LNCaP clone FGC (cell line): Measurements from ENCODE around the gene WNT4.

Experiments
- DNase-seq: peaks from one replicate; pipeline ENCODE4 v3.0.0-alpha.2; 2011; ENCODE audit warnings: low read depth
- H3K4me3 ChIP-seq: 2 replicates; pipeline ENCODE4 v1.5.1; 2011; ENCODE audit warnings: mild to moderate bottlenecking, low read depth, low read length, control low read depth
- TF ChIP-seq, protein P1 (sequence below): IDR thresholded peaks from 2 replicates; pipeline ENCODE4 v1.5.1; 2012; ENCODE audit warnings: mild to moderate bottlenecking; ENCODE audit not compliant: control insufficient read depth, insufficient read depth; ENCODE audit errors: extremely low read depth

The WNT4 gene

DNA sequence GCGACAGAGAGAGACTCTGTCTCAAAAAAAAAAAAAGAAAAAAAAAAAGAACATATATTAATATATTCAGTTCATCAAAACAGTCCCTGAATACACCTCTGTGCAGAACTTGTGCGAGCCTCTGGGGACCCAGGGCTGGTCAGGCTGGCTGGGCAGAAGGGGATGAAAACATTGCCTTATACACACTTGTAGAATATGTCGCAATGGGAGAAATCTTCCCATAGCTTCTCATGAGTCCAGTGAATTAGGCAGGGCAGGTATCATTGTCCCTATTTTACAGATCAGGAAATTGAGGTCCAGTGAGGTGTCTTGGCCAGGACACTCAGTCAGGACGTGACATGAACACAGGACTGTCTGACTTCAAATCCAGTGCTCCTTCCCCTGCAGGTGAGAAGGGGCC lies 12.6 kb upstream of the WNT4 start:
- no peak for DNase-seq
- TF ChIP-seq, protein P1, sequence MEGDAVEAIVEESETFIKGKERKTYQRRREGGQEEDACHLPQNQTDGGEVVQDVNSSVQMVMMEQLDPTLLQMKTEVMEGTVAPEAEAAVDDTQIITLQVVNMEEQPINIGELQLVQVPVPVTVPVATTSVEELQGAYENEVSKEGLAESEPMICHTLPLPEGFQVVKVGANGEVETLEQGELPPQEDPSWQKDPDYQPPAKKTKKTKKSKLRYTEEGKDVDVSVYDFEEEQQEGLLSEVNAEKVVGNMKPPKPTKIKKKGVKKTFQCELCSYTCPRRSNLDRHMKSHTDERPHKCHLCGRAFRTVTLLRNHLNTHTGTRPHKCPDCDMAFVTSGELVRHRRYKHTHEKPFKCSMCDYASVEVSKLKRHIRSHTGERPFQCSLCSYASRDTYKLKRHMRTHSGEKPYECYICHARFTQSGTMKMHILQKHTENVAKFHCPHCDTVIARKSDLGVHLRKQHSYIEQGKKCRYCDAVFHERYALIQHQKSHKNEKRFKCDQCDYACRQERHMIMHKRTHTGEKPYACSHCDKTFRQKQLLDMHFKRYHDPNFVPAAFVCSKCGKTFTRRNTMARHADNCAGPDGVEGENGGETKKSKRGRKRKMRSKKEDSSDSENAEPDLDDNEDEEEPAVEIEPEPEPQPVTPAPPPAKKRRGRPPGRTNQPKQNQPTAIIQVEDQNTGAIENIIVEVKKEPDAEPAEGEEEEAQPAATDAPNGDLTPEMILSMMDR, result no peak
- H3K4me3 ChIP-seq, result no peak overlapping the region

DNA sequence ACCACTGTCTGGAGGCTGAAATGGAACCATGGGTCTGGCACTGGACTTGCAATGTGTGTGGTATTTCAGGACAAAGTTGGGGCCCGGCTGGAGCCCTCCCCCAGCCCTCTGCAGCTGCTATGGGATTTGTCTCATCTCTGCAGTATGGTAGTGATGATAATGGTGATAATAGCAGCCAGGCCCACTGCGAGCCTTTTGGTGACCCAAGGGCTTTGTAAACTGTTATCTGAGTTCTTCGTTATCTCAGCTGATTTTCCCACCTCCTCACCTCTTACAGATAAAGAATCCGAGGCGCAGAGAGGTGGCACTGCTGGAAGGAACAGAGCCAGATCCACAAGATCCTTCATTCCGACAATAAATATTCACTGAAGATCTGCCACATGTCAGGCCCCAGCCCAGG lies 11.7 kb upstream of the WNT4 start:
- TF ChIP-seq, protein P1, result no peak
- DNase-seq, result no peak
- H3K4me3 ChIP-seq, result no peak overlapping the region

DNA sequence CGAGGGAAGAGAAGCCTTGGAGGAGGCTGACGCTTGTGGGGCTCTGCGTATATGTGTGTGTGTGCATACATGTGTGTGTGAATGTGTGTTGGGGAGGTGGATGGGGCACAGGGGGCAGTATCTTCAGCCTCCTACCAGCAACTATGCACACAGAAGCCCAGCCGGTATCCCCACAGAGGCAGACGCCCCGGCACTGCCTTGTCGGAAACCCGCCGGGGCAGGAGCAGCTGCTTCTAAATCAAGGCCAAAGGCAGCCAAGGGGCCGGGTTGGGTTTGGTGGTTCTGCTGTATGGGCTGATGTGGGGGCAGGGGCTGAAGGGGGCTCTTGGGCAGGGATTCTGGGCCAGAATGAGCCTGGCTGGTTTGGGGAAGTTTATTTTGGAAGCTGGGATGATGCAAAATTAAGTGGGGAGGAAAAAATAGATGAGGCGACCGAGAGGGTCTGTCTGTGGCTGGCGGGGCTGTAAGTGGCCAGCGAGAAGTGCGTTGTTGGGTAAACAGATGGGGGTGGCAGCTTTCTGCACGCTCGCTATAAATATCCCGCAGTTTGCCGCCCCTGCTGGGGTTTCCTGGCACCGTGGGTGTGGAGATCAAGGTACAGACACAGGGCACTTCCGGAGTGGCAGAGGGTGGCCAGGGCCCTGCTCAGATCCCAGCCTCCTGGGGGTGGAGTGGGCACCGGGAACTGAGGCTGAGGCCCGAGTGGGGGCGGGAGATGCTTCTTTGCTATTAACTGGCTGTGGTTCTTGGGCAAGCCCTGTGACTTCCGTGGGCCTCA lies 11.0 kb upstream of the WNT4 start:
- no peak overlapping the region for H3K4me3 ChIP-seq
- TF ChIP-seq, protein P1, result no peak
- no peak for DNase-seq

DNA sequence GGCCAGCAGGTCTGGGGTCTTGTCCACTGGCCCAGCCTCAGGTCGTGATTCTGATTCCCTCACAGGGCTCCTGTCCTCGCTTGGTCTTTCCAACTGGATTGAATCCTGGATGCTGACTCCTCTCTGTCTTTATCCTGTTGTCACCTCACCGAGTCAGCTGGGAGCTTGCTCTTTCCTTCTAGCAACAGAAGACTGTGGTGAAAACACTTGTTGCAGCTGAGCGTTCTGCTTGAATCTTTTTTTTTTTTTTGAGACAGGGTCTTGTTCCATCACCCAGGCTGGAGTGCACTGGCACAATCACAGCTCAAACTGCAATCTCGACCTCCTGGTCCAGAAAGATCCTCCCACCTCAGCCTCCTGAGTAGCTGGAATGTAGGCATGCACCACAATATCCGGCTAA lies 8.0 kb upstream of the WNT4 start:
- H3K4me3 ChIP-seq, result no peak overlapping the region
- no peak for DNase-seq
- TF ChIP-seq, protein P1, result no peak

DNA sequence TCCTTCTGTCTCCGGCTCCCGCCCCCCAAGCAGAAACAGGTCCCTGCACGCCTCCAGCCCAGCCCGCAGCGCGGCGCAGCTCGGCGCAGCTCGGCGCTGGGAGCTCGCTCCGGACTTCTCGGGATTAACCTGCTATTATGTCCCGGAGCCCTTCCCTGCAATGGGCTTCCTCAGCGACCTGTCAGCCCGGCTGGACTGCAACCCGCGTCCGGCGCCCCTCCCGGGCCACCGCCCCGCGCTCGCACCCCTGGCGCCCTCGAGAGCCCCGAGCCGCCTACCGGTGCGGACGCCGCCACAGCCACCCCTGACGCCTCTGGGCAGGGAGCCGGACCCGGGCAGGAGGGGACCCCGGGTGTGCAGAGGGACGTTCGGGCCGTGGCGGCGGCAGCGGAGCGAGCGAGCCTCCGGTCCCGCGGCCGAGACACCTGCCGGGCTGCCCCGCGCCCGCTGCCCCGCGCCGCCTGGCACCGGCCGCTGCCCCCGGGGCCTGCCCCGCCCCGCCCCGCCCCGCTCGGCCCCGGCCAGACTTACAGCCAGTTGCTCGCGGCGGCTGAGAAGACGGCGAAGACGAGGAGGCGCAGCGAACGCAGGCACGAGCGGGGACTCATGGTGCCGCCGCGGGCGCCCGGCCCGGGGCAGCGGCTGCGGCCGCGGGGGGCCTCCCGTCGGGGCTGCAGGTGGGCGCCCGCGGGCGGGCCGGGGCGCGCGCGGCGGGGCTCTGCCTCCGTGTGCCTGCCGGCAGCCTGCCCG lies 407 bp downstream of the WNT4 start:
- no peak for DNase-seq
- peak overlapping the region; percentile 33 for H3K4me3 ChIP-seq

DNA sequence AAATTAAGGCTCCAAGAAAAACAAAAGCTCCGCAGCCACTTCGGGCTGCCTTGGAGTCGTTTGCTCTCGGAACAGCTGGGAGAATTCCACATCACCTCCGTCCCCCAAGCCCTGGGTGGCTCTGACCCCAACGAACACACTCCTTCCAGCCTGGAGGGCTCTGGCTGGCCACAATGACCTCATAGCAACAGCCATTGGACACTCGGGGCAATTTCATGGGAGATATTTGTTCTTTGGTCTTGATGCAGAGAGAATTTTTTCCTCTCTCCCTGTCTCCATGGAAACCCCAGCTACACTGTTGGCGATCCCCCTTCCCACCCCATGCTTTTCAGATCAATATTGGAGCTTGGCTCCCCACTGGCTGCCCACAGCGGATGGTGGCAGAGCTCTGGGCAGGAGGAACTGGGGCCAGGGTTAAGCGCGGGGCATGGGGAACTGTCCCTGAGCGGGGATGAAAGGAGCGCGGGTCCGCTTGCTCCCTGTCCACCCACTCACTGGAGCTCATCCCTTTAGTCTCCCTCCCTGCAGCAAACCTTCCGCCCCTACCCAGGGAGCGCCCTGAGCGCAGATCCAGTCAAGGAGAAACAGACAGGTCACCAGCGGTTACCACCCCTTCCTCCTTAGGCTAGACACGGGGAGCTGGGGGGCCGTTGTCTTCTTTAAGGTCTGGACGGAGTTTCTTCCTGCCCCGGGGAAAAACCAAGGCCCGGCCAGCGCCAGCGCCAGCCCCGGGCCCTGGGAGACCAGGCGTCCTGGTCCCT lies 1.2 kb downstream of the WNT4 start:
- no peak for DNase-seq
- TF ChIP-seq, protein P1, result no peak
- peak overlapping the region; percentile 33 for H3K4me3 ChIP-seq

More for the DNA sequence above, 407 bp downstream of the WNT4 start:
- TF ChIP-seq, protein P1, result no peak
